B cell (primary cell): ENCODE measurements around the gene RABEP1. TPM values are rescaled to one million over a fixed set of nuclear protein-coding genes. Genes with fewer than 3 reads are reported as not detected.

Experiments
- ATAC-seq: fragments of 200-7000 bp; cut with Tn5 transposase; one replicate; pipeline ENCODE4 v1.10.0; 2021; ENCODE audit warnings: low read depth, mild to moderate bottlenecking, moderate number of reproducible peaks, moderate library complexity
- CTCF ChIA-PET: fragments of 350-600 bp; sonication (Branson Sonifier 250); formaldehyde crosslinking; loops from one replicate; lab custom pipeline; 2021; ENCODE audit warnings: antibody characterized with exemption, inconsistent platforms; lab: Charles Lee
- POLR2A ChIA-PET: fragments of 350-600 bp; sonication (Branson Sonifier 250); formaldehyde crosslinking; loops from one replicate; lab custom pipeline; 2021; ENCODE audit warnings: antibody characterized with exemption; lab: Charles Lee
- DNase-seq: peaks from one replicate; pipeline ENCODE4 v3.0.0; 2013
- H2AFZ ChIP-seq: 2 replicates; pipeline ENCODE4 v1.6.1; 2012; ENCODE audit warnings: mild to moderate bottlenecking, low read depth, low read length; ENCODE audit not compliant: insufficient read depth, poor library complexity, severe bottlenecking
- H3K27ac ChIP-seq, 2 donors: 1 replicate in 1 of 2; 2 replicates in 1 of 2; pipeline ENCODE4 v1.5.1; 2012 to 2013; ENCODE audit warnings: low read length in 2 of 2, mild to moderate bottlenecking in 2 of 2, moderate library complexity in 1 of 2
- H3K27me3 ChIP-seq, 4 experiments: fragments of 200-600 bp in 1 of 4; sonication (generic) in 1 of 4; replicated peaks in 1 of 4; 1 replicate in 2 of 4; 2 replicates in 2 of 4; pipeline versions ENCODE4 v1.6.1 to v1.7.0; 2013 to 2016; ENCODE audit warnings: low read length in 3 of 4, mild to moderate bottlenecking in 2 of 4, mixed read lengths in 1 of 4, moderate library complexity in 1 of 4; ENCODE audit not compliant: insufficient read depth in 4 of 4, control insufficient read depth in 3 of 4; ENCODE audit errors: control extremely low read depth in 1 of 4
- H3K36me3 ChIP-seq, 2 experiments: replicated peaks in 1 of 2; 1 replicate in 1 of 2; 2 replicates in 1 of 2; pipeline versions ENCODE4 v1.6.1 to v1.7.1; 2013; ENCODE audit warnings: low read length in 1 of 2; ENCODE audit not compliant: insufficient read depth in 2 of 2, control insufficient read depth in 1 of 2; ENCODE audit errors: control extremely low read depth in 1 of 2, extremely low read depth in 1 of 2
- H3K4me1 ChIP-seq, 2 donors: fragments of 200-600 bp in 1 of 2; sonication (generic) in 1 of 2; 1 replicate in 1 of 2; 2 replicates in 1 of 2; pipeline versions ENCODE4 v1.5.1 to v1.6.1; 2013 to 2017; ENCODE audit warnings: low read length in 2 of 2; ENCODE audit not compliant: control insufficient read depth in 2 of 2, insufficient read depth in 2 of 2
- H3K4me2 ChIP-seq: replicated peaks from 2 replicates; pipeline ENCODE3; 2012; ENCODE audit warnings: mild to moderate bottlenecking, low read depth, low read length; ENCODE audit not compliant: poor library complexity, severe bottlenecking
- H3K4me3 ChIP-seq, 5 experiments: fragments of 200-600 bp in 1 of 5; sonication (generic) in 1 of 5; 1 replicate in 3 of 5; 2 replicates in 2 of 5; pipeline versions ENCODE4 v1.5.1 to v1.7.0; 2011 to 2016; ENCODE audit warnings: low read length in 4 of 5, mild to moderate bottlenecking in 4 of 5, low read depth in 2 of 5, control low read depth in 1 of 5, moderate library complexity in 1 of 5; ENCODE audit not compliant: insufficient read depth in 1 of 5; ENCODE audit errors: control extremely low read depth in 1 of 5, extremely low read depth in 1 of 5
- H3K79me2 ChIP-seq: fragments of 200-600 bp; sonication (generic); one replicate; pipeline ENCODE4 v1.6.0; 2016; ENCODE audit warnings: low read length; ENCODE audit not compliant: control insufficient read depth, insufficient read depth
- H3K9ac ChIP-seq: fragments of 200-600 bp; sonication (generic); 2 replicates; pipeline ENCODE4 v1.6.1; 2017; ENCODE audit warnings: mild to moderate bottlenecking, low read length, moderate library complexity
- H3K9me3 ChIP-seq, 3 donors: one replicate each; pipeline versions ENCODE4 v1.6.1 to v1.7.1; 2013; ENCODE audit warnings: low read length in 2 of 3; ENCODE audit not compliant: control insufficient read depth in 2 of 3, insufficient read depth in 1 of 3; ENCODE audit errors: control extremely low read depth in 1 of 3
- H4K20me1 ChIP-seq: 2 replicates; pipeline ENCODE4 v1.6.0; 2012; ENCODE audit warnings: mild to moderate bottlenecking, low read length; ENCODE audit not compliant: insufficient read depth, control insufficient read depth, poor library complexity, severe bottlenecking
- H3K27ac Mint-ChIP-seq: one replicate; pipeline ENCODE4 v1.8.0; 2021; ENCODE audit warnings: mixed read lengths
- H3K27me3 Mint-ChIP-seq: one replicate; pipeline ENCODE4 v1.8.0; 2021; ENCODE audit warnings: mixed read lengths
- H3K4me1 Mint-ChIP-seq: one replicate; pipeline ENCODE4 v1.8.0; 2021; ENCODE audit warnings: mixed read lengths
- H3K4me3 Mint-ChIP-seq: one replicate; pipeline ENCODE4 v1.8.0; 2021; ENCODE audit warnings: mixed read lengths
- H3K9me3 Mint-ChIP-seq: one replicate; pipeline ENCODE4 v1.8.0; 2022; ENCODE audit warnings: mixed read lengths; ENCODE audit not compliant: insufficient read depth
- CTCF ChIP-seq: fragments of 200-600 bp; IDR thresholded peaks from one replicate; pipeline ENCODE4 v1.8.0; 2022; ENCODE audit warnings: antibody characterized with exemption, mild to moderate bottlenecking
- EZH2 ChIP-seq: IDR thresholded peaks from 2 replicates; pipeline ENCODE4 v1.6.1; 2012; ENCODE audit warnings: borderline replicate concordance, low read depth, mild to moderate bottlenecking, moderate library complexity, low read length; ENCODE audit not compliant: insufficient read depth, poor library complexity, severe bottlenecking
- WGBS: methylation state at CpG from one replicate; pipeline ENCODE4 v1.1.5; 2013; ENCODE audit warnings: missing lambda C conversion rate; ENCODE audit not compliant: insufficient coverage; 5-methylcytosine and 5-hydroxymethylcytosine counted together
- intact Hi-C: fragments of 100-400 bp; cut with micrococcal nuclease; formaldehyde crosslinking; loops from one replicate; pipeline ENCODE4 v1.10.0; 2022
- polyA plus RNA-seq: library from polyadenylated mRNA; depleted of rRNA; stranded (reverse); fragments of >200 nt; gene quantifications from 2 replicates; pipeline ENCODE4 v1.2.3, GENCODE V29; 2012
- total RNA-seq, 2 donors: library from RNA; stranded (reverse); fragments of 120-200 nt in 1 of 2; gene quantifications; 1 replicate in 1 of 2; 2 replicates in 1 of 2; pipeline versions ENCODE4 v1.2.3 to v1.2.4, GENCODE V29; 2013 to 2022

The RABEP1 gene
- total and polyA plus RNA-seq, 2 donors (not counting 1 experiment from before 2014, with no cell fraction given), result 24.2 to 86.1 TPM

- H3K4me3 Mint-ChIP-seq, result no peak overlapping the region
- Histone ChIP-seq H2AFZ (no peak overlapping the region), H3K4me1 (no peaks in the 10 kb centered on the region), H3K9ac (no peak overlapping the region), H3K9me3 (no peaks in the 10 kb centered on the region), H3K4me3 (no peak overlapping the region), H3K4me2 (no peak overlapping the region), H3K27ac (no peak overlapping the region), H3K27me3 (no peaks in the 10 kb centered on the region), H3K36me3 (peaks cover 6 to 74% of the 10 kb centered on the region in 2 experiments), H4K20me1 (peaks cover 5% of the 10 kb centered on the region), H3K79me2 (peaks cover 35% of the 10 kb centered on the region)
- intact Hi-C loops, result no loop called here
- H3K27ac Mint-ChIP-seq, result no peak overlapping the region
- ATAC-seq (no peak), DNase-seq (no peak)
- TF ChIP-seq CTCF, result no peak
- no peak for TF ChIP-seq EZH2
- no CpG with 5 or more reads among the region's 2 CpGs for WGBS
- H3K27me3 Mint-ChIP-seq, result no peaks in the 10 kb centered on the region
- POLR2A ChIA-PET, result no interaction called here
- CTCF ChIA-PET, result interaction anchor here (1.3 kb wide), 1 partner anchor 47 kb away, joined by 3 read pairs; no protein-coding TSS in a partner anchor
- no peaks in the 10 kb centered on the region for H3K9me3 Mint-ChIP-seq
- H3K4me1 Mint-ChIP-seq, result no peaks in the 10 kb centered on the region
Observed at GRCh38 chr17:5354310-5354709, 72.2 kb downstream of the RABEP1 start.

- H3K27ac ChIP-seq, result no peak overlapping the region
- ChIA-PET POLR2A (no interaction called here), CTCF (no interaction called here)
- intact Hi-C loops, result no loop called here
- H3K4me3 Mint-ChIP-seq, result no peak overlapping the region
- no peaks in the 10 kb centered on the region for H3K4me1 ChIP-seq
- H3K4me2 ChIP-seq, result no peak overlapping the region
- ATAC-seq (no peak), DNase-seq (no peak)
- H3K9me3 Mint-ChIP-seq, result no peaks in the 10 kb centered on the region
- H3K79me2 ChIP-seq, result peaks cover 35% of the 10 kb centered on the region
- H3K27me3 ChIP-seq, result no peaks in the 10 kb centered on the region
- H3K4me3 ChIP-seq, result no peak overlapping the region
- H3K9ac ChIP-seq, result no peak overlapping the region
- no peak overlapping the region for H3K27ac Mint-ChIP-seq
- H3K36me3 ChIP-seq, result peaks cover 6 to 75% of the 10 kb centered on the region in 2 experiments
- H3K9me3 ChIP-seq, result no peaks in the 10 kb centered on the region
- peaks cover 5% of the 10 kb centered on the region for H4K20me1 ChIP-seq
- WGBS, result 100% methylated on average over 1 of the region's 2 CpGs
- H3K27me3 Mint-ChIP-seq, result no peaks in the 10 kb centered on the region
- no peak overlapping the region for H2AFZ ChIP-seq
- TF ChIP-seq EZH2, result no peak
- TF ChIP-seq CTCF, result no peak
- no peaks in the 10 kb centered on the region for H3K4me1 Mint-ChIP-seq
Observed at GRCh38 chr17:5354886-5355415, 72.9 kb downstream of the RABEP1 start.
